ENCODE results near the gene ROBO2.
"Not testable (repeated sequence)": the region's sequence is repeated elsewhere in the genome, so short reads cannot be mapped to it uniquely, and the experiment has no call there.

Gene ROBO2

GRCh38 chr3:77392181-77392580 is 352.3 kb downstream of the ROBO2 start:
- DNase-seq (ENCODE audit: low read depth in 3 of 3, low spot score in 1 of 3) = no peak

GRCh38 chr3:77394046-77394445 is 354.1 kb downstream of the ROBO2 start:
- no peak for DNase-seq (ENCODE audit: low read depth in 3 of 3, low spot score in 1 of 3)

- no peak for DNase-seq (ENCODE audit: low read depth in 3 of 3, low spot score in 1 of 3)
These were observed 365.0 kb downstream of the ROBO2 start for GRCh38 chr3:77404871-77405270.

GRCh38 chr3:77407441-77407840 is 367.5 kb downstream of the ROBO2 start:
- no peak for DNase-seq (ENCODE audit: low read depth in 3 of 3, low spot score in 1 of 3)

GRCh38 chr3:77410334-77410733 is 370.4 kb downstream of the ROBO2 start:
- DNase-seq (ENCODE audit: low read depth in 3 of 3, low spot score in 1 of 3) = not testable (repeated sequence)

- DNase-seq (ENCODE audit: low read depth in 3 of 3, low spot score in 1 of 3) = no peak
These were observed 371.4 kb downstream of the ROBO2 start for GRCh38 chr3:77411334-77411733.

GRCh38 chr3:77412021-77412438 is 372.1 kb downstream of the ROBO2 start:
- DNase-seq (ENCODE audit: low read depth in 3 of 3, low spot score in 1 of 3) = no peak

- DNase-seq (ENCODE audit: low read depth in 3 of 3, low spot score in 1 of 3) = no peak
These were observed 372.7 kb downstream of the ROBO2 start for GRCh38 chr3:77412584-77412983.

- no peak for DNase-seq (ENCODE audit: low read depth in 3 of 3, low spot score in 1 of 3)
These were observed 375.0 kb downstream of the ROBO2 start for GRCh38 chr3:77414881-77415280.

GRCh38 chr3:77420336-77420735 is 380.4 kb downstream of the ROBO2 start:
- DNase-seq (ENCODE audit: low read depth in 3 of 3, low spot score in 1 of 3) = no peak

GRCh38 chr3:77421916-77422315 is 382.0 kb downstream of the ROBO2 start:
- no peak for DNase-seq (ENCODE audit: low read depth in 3 of 3, low spot score in 1 of 3)

- no peak for DNase-seq (ENCODE audit: low read depth in 3 of 3, low spot score in 1 of 3)
These were observed 386.6 kb downstream of the ROBO2 start for GRCh38 chr3:77426531-77426930.

- no peak for DNase-seq (ENCODE audit: low read depth in 3 of 3, low spot score in 1 of 3)
These were observed 387.6 kb downstream of the ROBO2 start for GRCh38 chr3:77427528-77427927.

- DNase-seq (ENCODE audit: low read depth in 3 of 3, low spot score in 1 of 3) = no peak
These were observed 397.0 kb downstream of the ROBO2 start for GRCh38 chr3:77436908-77437307.

GRCh38 chr3:77446084-77446483 is 406.2 kb downstream of the ROBO2 start:
- DNase-seq (ENCODE audit: low read depth in 3 of 3, low spot score in 1 of 3) = no peak

GRCh38 chr3:77446761-77447160 is 406.9 kb downstream of the ROBO2 start:
- no peak for DNase-seq (ENCODE audit: low read depth in 3 of 3, low spot score in 1 of 3)

GRCh38 chr3:77449459-77450350 is 409.8 kb downstream of the ROBO2 start:
- DNase-seq (ENCODE audit: low read depth in 3 of 3, low spot score in 1 of 3) = no peak

- no peak for DNase-seq (ENCODE audit: low read depth in 3 of 3, low spot score in 1 of 3)
These were observed 416.5 kb downstream of the ROBO2 start for GRCh38 chr3:77456431-77456830.

GRCh38 chr3:77456906-77457305 is 417.0 kb downstream of the ROBO2 start:
- DNase-seq (ENCODE audit: low read depth in 3 of 3, low spot score in 1 of 3) = no peak

GRCh38 chr3:77459926-77460325 is 420.0 kb downstream of the ROBO2 start:
- DNase-seq (ENCODE audit: low read depth in 3 of 3, low spot score in 1 of 3) = no peak

GRCh38 chr3:77460326-77460725 is 420.4 kb downstream of the ROBO2 start:
- no peak for DNase-seq (ENCODE audit: low read depth in 3 of 3, low spot score in 1 of 3)

GRCh38 chr3:77462951-77463350 is 423.1 kb downstream of the ROBO2 start:
- no peak for DNase-seq (ENCODE audit: low read depth in 3 of 3, low spot score in 1 of 3)

- no peak for DNase-seq (ENCODE audit: low read depth in 3 of 3, low spot score in 1 of 3)
These were observed 424.3 kb downstream of the ROBO2 start for GRCh38 chr3:77464111-77464688.

Data from stimulated activated CD4-positive, alpha-beta T cell treated with anti-CD3 and anti-CD28 coated beads, TNF-alpha, amount 100 ng/mL, for 1 hour (primary cell).